Measurements from ENCODE around the gene PDZD11.
"Not testable (repeated sequence)": the region's sequence is repeated elsewhere in the genome, so short reads cannot be mapped to it uniquely, and the experiment has no call there.

DNA sequence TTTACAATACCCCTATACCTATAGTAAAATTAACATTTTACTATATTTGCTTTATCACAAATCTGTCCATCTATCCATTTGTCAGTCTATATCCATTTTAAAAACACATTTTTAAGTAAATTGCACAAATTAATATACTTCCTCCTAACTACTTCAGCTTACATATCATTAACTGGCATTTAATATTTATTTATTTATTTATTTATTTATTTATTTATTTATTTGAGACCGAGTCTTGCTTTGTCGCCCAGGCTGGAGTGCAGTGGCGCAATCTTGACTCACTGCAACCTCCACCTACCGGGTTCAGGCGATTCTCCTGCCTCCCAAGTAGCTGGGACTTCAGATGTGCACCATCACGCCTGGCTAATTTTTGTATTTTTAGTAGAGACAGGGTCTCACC, 33.9 kb upstream of the PDZD11 start:
- TF ChIP-seq, protein P1, sequence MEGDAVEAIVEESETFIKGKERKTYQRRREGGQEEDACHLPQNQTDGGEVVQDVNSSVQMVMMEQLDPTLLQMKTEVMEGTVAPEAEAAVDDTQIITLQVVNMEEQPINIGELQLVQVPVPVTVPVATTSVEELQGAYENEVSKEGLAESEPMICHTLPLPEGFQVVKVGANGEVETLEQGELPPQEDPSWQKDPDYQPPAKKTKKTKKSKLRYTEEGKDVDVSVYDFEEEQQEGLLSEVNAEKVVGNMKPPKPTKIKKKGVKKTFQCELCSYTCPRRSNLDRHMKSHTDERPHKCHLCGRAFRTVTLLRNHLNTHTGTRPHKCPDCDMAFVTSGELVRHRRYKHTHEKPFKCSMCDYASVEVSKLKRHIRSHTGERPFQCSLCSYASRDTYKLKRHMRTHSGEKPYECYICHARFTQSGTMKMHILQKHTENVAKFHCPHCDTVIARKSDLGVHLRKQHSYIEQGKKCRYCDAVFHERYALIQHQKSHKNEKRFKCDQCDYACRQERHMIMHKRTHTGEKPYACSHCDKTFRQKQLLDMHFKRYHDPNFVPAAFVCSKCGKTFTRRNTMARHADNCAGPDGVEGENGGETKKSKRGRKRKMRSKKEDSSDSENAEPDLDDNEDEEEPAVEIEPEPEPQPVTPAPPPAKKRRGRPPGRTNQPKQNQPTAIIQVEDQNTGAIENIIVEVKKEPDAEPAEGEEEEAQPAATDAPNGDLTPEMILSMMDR (IDR thresholded peaks at IDR 0.05): not testable (repeated sequence)
- not testable (repeated sequence) for TF ChIP-seq POLR2A (IDR thresholded peaks at IDR 0.05)
